ENCODE data around the gene NBEA. TPM values are rescaled to one million over a fixed set of nuclear protein-coding genes. Genes with fewer than 3 reads are reported as not detected.

The NBEA gene
- polyA plus RNA-seq, 2 of the 4 experiments (the other 2 are of a cell fraction) = 3.5 to 11.8 TPM

GRCh38 chr13:35283856-35284255 lies 341.8 kb downstream of the NBEA start:
- no peak for ATAC-seq
- H3K4me3 ChIP-seq = no peak overlapping the region
- TF ChIP-seq, protein P1, sequence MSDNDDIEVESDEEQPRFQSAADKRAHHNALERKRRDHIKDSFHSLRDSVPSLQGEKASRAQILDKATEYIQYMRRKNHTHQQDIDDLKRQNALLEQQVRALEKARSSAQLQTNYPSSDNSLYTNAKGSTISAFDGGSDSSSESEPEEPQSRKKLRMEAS (IDR thresholded peaks at IDR 0.05) = no peak
- no peak for TF ChIP-seq EP300 (IDR thresholded peaks at IDR 0.05)
- TF ChIP-seq KDM1A (IDR thresholded peaks at IDR 0.05; ENCODE audit: low read depth) = no peak
- no peak for TF ChIP-seq TP53 (CRISPR knock-in tag; IDR thresholded peaks at IDR 0.05)
- no peak for TF ChIP-seq ATOH8 (CRISPR knock-in tag; IDR thresholded peaks at IDR 0.05; ENCODE audit: low read depth)
- no peak for TF ChIP-seq ZSCAN20 (CRISPR knock-in tag; IDR thresholded peaks at IDR 0.05)
- TF ChIP-seq NR3C1 (IDR thresholded peaks at IDR 0.05) = no peak
- TF ChIP-seq SMC3 (IDR thresholded peaks at IDR 0.05) = no peak
- no peak for TF ChIP-seq JUN (IDR thresholded peaks at IDR 0.05)
- TF ChIP-seq ESRRA (IDR thresholded peaks at IDR 0.05; ENCODE audit: borderline replicate concordance, low read length) = no peak
- no peak for TF ChIP-seq CBX2 (IDR thresholded peaks at IDR 0.05; ENCODE audit: borderline replicate concordance, low read depth)
- TF ChIP-seq RARB (CRISPR knock-in tag; IDR thresholded peaks at IDR 0.05) = no peak
- no peak for TF ChIP-seq EHMT2 (IDR thresholded peaks at IDR 0.05; ENCODE audit: low read depth)
- no peaks in the 10 kb centered on the region for H3K4me1 ChIP-seq
- H3K27ac ChIP-seq = no peak overlapping the region
- WGBS (ENCODE audit: missing lambda C conversion rate) = 100% methylated on average over 1 of the region's 1 CpG
- H3K9me3 ChIP-seq = no peaks in the 10 kb centered on the region
- POLR2A ChIA-PET = no interaction called here
- H3K4me2 ChIP-seq = no peak overlapping the region
- CTCF ChIA-PET = no interaction called here
- DNase-seq (ENCODE audit: low read depth in 1 of 2, low spot score in 1 of 2) = peak in 1 of 2 experiments; percentile 21
- no peak for FAIRE-seq

- DNase-seq (ENCODE audit: low read depth in 1 of 2, low spot score in 1 of 2) (no peak), FAIRE-seq (no peak), ATAC-seq (no peak)
- WGBS (ENCODE audit: missing lambda C conversion rate) = 65% methylated on average over 4 of the region's 4 CpGs
- CTCF ChIA-PET = no interaction called here
- POLR2A ChIA-PET = no interaction called here
- no peak overlapping the region for H3K27ac ChIP-seq
- no peaks in the 10 kb centered on the region for H3K9me3 ChIP-seq
- TF ChIP-seq MYC (IDR thresholded peaks at IDR 0.05; ENCODE audit: borderline replicate concordance, low read length) (no peak), KDM5A (IDR thresholded peaks at IDR 0.05) (no peak), ESRRA (IDR thresholded peaks at IDR 0.05; ENCODE audit: borderline replicate concordance, low read length) (no peak), CEBPB (IDR thresholded peaks at IDR 0.05) (no peak), NFE2L2 (conservative IDR thresholded peaks at IDR 0.05; ENCODE audit: low read length) (no peak), EHMT2 (IDR thresholded peaks at IDR 0.05; ENCODE audit: low read depth) (no peak), CBX2 (IDR thresholded peaks at IDR 0.05; ENCODE audit: borderline replicate concordance, low read depth) (no peak), FOSL2 (IDR thresholded peaks at IDR 0.05) (no peak), FOSL2 (CRISPR knock-in tag; IDR thresholded peaks at IDR 0.05) (no peak), RNF2 (IDR thresholded peaks at IDR 0.05; ENCODE audit: borderline replicate concordance, low read depth) (no peak), MAFK (IDR thresholded peaks at IDR 0.05; ENCODE audit: partially characterized antibody) (no peak), RFX5 (IDR thresholded peaks at IDR 0.05) (no peak), TP53 (CRISPR knock-in tag; IDR thresholded peaks at IDR 0.05) (no peak), CHD2 (IDR thresholded peaks at IDR 0.05; ENCODE audit: low read length, partially characterized antibody) (no peak), FOXS1 (CRISPR knock-in tag; IDR thresholded peaks at IDR 0.05) (no peak), HES2 (IDR thresholded peaks at IDR 0.05) (no peak), PHF8 (IDR thresholded peaks at IDR 0.05; ENCODE audit: borderline replicate concordance, low read depth) (no peak)
- TF ChIP-seq, protein P1 (IDR thresholded peaks at IDR 0.05) = no peak
- no peak overlapping the region for H3K4me3 ChIP-seq
- H3K4me1 ChIP-seq = no peaks in the 10 kb centered on the region
- no peak overlapping the region for H3K4me2 ChIP-seq
Measured at GRCh38 chr13:35285677-35286076, 343.6 kb downstream of the NBEA start.

Data from A549 (cell line).